ENCODE results near the gene KCNMA1.

Gene KCNMA1

GRCh38 chr10:76995023-76995422 is 642.6 kb downstream of the KCNMA1 start:
- H3K4me3 ChIP-seq: no peak overlapping the region
- no peaks in the 10 kb centered on the region for H3K36me3 ChIP-seq
- TF ChIP-seq Cebpa-rat (IDR thresholded peaks at IDR 0.05): no peak
- H3K27me3 ChIP-seq: no peaks in the 10 kb centered on the region
- H4K20me1 ChIP-seq: no peaks in the 10 kb centered on the region
- no peaks in the 10 kb centered on the region for H3K4me1 ChIP-seq
- no peak overlapping the region for H3K27ac ChIP-seq
- H3K4me2 ChIP-seq: no peak overlapping the region
- H3K9me3 ChIP-seq (replicated peaks in 1 of 11): no peaks in the 10 kb centered on the region
- H3K9ac ChIP-seq: no peak overlapping the region

GRCh38 chr10:76993213-76993612 is 644.4 kb downstream of the KCNMA1 start:
- no peak overlapping the region for H3K27ac ChIP-seq
- no peaks in the 10 kb centered on the region for H3K9me3 ChIP-seq (replicated peaks in 1 of 11)
- H3K4me3 ChIP-seq: no peak overlapping the region
- no peak overlapping the region for H3K4me2 ChIP-seq
- no peaks in the 10 kb centered on the region for H3K36me3 ChIP-seq
- TF ChIP-seq Cebpa-rat (IDR thresholded peaks at IDR 0.05): no peak
- H4K20me1 ChIP-seq: no peaks in the 10 kb centered on the region
- H3K9ac ChIP-seq: no peak overlapping the region
- no peaks in the 10 kb centered on the region for H3K27me3 ChIP-seq
- H3K4me1 ChIP-seq: no peaks in the 10 kb centered on the region

- no peak for TF ChIP-seq Cebpa-rat (IDR thresholded peaks at IDR 0.05)
- H3K27me3 ChIP-seq: no peaks in the 10 kb centered on the region
- no peak overlapping the region for H3K9ac ChIP-seq
- no peaks in the 10 kb centered on the region for H4K20me1 ChIP-seq
- no peaks in the 10 kb centered on the region for H3K36me3 ChIP-seq
- no peaks in the 10 kb centered on the region for H3K9me3 ChIP-seq (replicated peaks in 1 of 11)
- H3K4me3 ChIP-seq: no peak overlapping the region
- no peaks in the 10 kb centered on the region for H3K4me1 ChIP-seq
- no peak overlapping the region for H3K27ac ChIP-seq
- H3K4me2 ChIP-seq: no peak overlapping the region
Measured at GRCh38 chr10:76992467-76992866, 645.1 kb downstream of the KCNMA1 start.

GRCh38 chr10:76991621-76992020 is 646.0 kb downstream of the KCNMA1 start:
- Histone ChIP-seq H3K27me3 (no peaks in the 10 kb centered on the region), H3K4me1 (no peaks in the 10 kb centered on the region), H3K36me3 (no peaks in the 10 kb centered on the region), H4K20me1 (no peaks in the 10 kb centered on the region), H3K9ac (no peak overlapping the region), H3K4me3 (no peak overlapping the region), H3K27ac (no peak overlapping the region), H3K4me2 (no peak overlapping the region), H3K9me3 (replicated peaks in 1 of 11) (no peaks in the 10 kb centered on the region)
- no peak for TF ChIP-seq Cebpa-rat (IDR thresholded peaks at IDR 0.05)

- TF ChIP-seq Cebpa-rat (IDR thresholded peaks at IDR 0.05): no peak
- Histone ChIP-seq H3K27me3 (no peaks in the 10 kb centered on the region), H4K20me1 (no peaks in the 10 kb centered on the region), H3K36me3 (no peaks in the 10 kb centered on the region), H3K4me2 (no peak overlapping the region), H3K9ac (no peak overlapping the region), H3K4me3 (no peak overlapping the region), H3K27ac (no peak overlapping the region), H3K4me1 (no peaks in the 10 kb centered on the region), H3K9me3 (replicated peaks in 1 of 11) (no peaks in the 10 kb centered on the region)
Measured at GRCh38 chr10:76990561-76990960, 647.0 kb downstream of the KCNMA1 start.

GRCh38 chr10:76984559-76985443 is 652.8 kb downstream of the KCNMA1 start:
- Histone ChIP-seq H3K36me3 (no peaks in the 10 kb centered on the region), H3K27me3 (no peaks in the 10 kb centered on the region), H3K9me3 (replicated peaks in 1 of 11) (no peaks in the 10 kb centered on the region), H3K9ac (no peak overlapping the region), H3K4me3 (no peak overlapping the region), H3K4me2 (no peak overlapping the region), H3K27ac (no peak overlapping the region), H3K4me1 (no peaks in the 10 kb centered on the region), H4K20me1 (no peaks in the 10 kb centered on the region; a peak in 1 of 22 replicates)
- TF ChIP-seq Cebpa-rat (IDR thresholded peaks at IDR 0.05): no peak

- Histone ChIP-seq H3K27ac (no peak overlapping the region), H3K36me3 (no peaks in the 10 kb centered on the region), H3K27me3 (no peaks in the 10 kb centered on the region), H3K4me1 (no peaks in the 10 kb centered on the region), H3K4me3 (no peak overlapping the region), H3K9me3 (replicated peaks in 1 of 11) (no peaks in the 10 kb centered on the region), H3K4me2 (no peak overlapping the region), H3K9ac (no peak overlapping the region), H4K20me1 (no peaks in the 10 kb centered on the region; a peak in 1 of 22 replicates)
- TF ChIP-seq Cebpa-rat (IDR thresholded peaks at IDR 0.05): no peak
Measured at GRCh38 chr10:76983624-76984023, 654.0 kb downstream of the KCNMA1 start.

GRCh38 chr10:76982671-76983070 is 654.9 kb downstream of the KCNMA1 start:
- Histone ChIP-seq H3K4me1 (peaks cover 0 to 4% (median under 1%) of the 10 kb centered on the region in 10 experiments; a peak in 6 of 20 replicates), H4K20me1 (no peaks in the 10 kb centered on the region; a peak in 1 of 22 replicates), H3K9ac (no peak overlapping the region), H3K4me2 (no peak overlapping the region), H3K27ac (no peak overlapping the region), H3K36me3 (no peaks in the 10 kb centered on the region), H3K9me3 (replicated peaks in 1 of 11) (no peaks in the 10 kb centered on the region), H3K27me3 (no peaks in the 10 kb centered on the region), H3K4me3 (no peak overlapping the region)
- TF ChIP-seq Cebpa-rat (IDR thresholded peaks at IDR 0.05): no peak

GRCh38 chr10:76981251-76981650 is 656.4 kb downstream of the KCNMA1 start:
- H3K9ac ChIP-seq: no peak overlapping the region
- H3K4me1 ChIP-seq: peaks cover 0 to 13% (median 7%) of the 10 kb centered on the region in 10 experiments; a peak in 7 of 20 replicates
- no peak overlapping the region for H3K4me3 ChIP-seq
- no peaks in the 10 kb centered on the region for H3K36me3 ChIP-seq
- no peak overlapping the region for H3K4me2 ChIP-seq
- no peaks in the 10 kb centered on the region for H3K27me3 ChIP-seq
- TF ChIP-seq Cebpa-rat (IDR thresholded peaks at IDR 0.05): no peak
- H4K20me1 ChIP-seq: no peaks in the 10 kb centered on the region; a peak in 1 of 22 replicates
- no peaks in the 10 kb centered on the region for H3K9me3 ChIP-seq (replicated peaks in 1 of 11)
- H3K27ac ChIP-seq: no peak overlapping the region

- Histone ChIP-seq H3K4me2 (peak overlapping the region in 7 of 11 experiments; percentile 4 to 49 (median 27); a peak in 7 of 22 replicates), H3K4me1 (peaks cover 0 to 13% (median 7%) of the 10 kb centered on the region in 10 experiments; a peak in 7 of 20 replicates), H3K27ac (no peak overlapping the region), H3K4me3 (no peak overlapping the region), H3K9me3 (replicated peaks in 1 of 11) (no peaks in the 10 kb centered on the region), H3K36me3 (no peaks in the 10 kb centered on the region), H3K27me3 (no peaks in the 10 kb centered on the region), H3K9ac (no peak overlapping the region), H4K20me1 (no peaks in the 10 kb centered on the region)
- no peak for TF ChIP-seq Cebpa-rat (IDR thresholded peaks at IDR 0.05)
Measured at GRCh38 chr10:76977901-76978300, 659.7 kb downstream of the KCNMA1 start.

Measured in BLaER1 treated with 17β-estradiol and CSF1 and Interleukin-3, amounts not matched to agents 10 nM and 100 nM (cell line).